ENCODE data around the gene ARL8A. TPM values are rescaled to one million over a fixed set of nuclear protein-coding genes. Genes with fewer than 3 reads are reported as not detected.

Gene ARL8A
- total RNA-seq, 1 experiment from 2014 or later = 45.6 TPM

DNA sequence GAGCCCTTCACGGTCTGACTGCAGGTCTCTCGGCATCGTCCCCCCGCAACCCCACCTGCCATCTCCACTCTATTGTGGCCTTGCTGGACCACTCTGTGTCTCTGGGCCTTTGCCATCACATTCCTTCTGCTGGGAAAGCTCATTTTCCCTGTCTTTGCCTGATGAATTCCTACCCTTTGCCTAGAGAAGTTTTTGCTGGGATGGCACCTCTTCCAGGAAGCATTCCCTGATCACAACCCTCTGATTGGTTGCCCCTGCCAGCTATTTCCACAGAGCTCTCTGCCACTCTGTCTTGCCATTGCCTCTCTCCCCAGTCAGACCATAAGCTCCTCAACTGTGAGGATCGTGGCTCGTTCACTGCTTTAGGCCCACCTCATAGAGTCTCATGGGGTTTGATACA lies 50.7 kb downstream of the ARL8A start:
- no peak overlapping the region for H3K4me2 ChIP-seq (ENCODE audit: low read length)
- H3K9me2 ChIP-seq (ENCODE audit: insufficient read depth) = no peaks in the 10 kb centered on the region
- no peak overlapping the region for H3K27ac ChIP-seq (ENCODE audit: low read depth, low read length)
- TF ChIP-seq SP1 (IDR thresholded peaks at IDR 0.05; ENCODE audit: low read depth) (no peak), CBX3 (IDR thresholded peaks at IDR 0.05; ENCODE audit: low read depth) (no peak), POLR2A (IDR thresholded peaks at IDR 0.05; ENCODE audit: borderline replicate concordance, extremely low read depth, insufficient read depth, insufficient read length) (no peak), YY1 (IDR thresholded peaks at IDR 0.05; ENCODE audit: extremely low read depth, insufficient replicate concordance, low read depth, low read length) (no peak), EZH2 (IDR thresholded peaks at IDR 0.05) (no peak), SIN3A (IDR thresholded peaks at IDR 0.05; ENCODE audit: low read depth) (no peak), TCF7L2 (IDR thresholded peaks at IDR 0.05; ENCODE audit: borderline replicate concordance, extremely low read depth, insufficient read depth, insufficient read length) (no peak), EGR1 (IDR thresholded peaks at IDR 0.05; ENCODE audit: low read depth) (no peak), EZH2phosphoT487 (IDR thresholded peaks at IDR 0.05; ENCODE audit: borderline replicate concordance) (no peak), SRF (IDR thresholded peaks at IDR 0.05; ENCODE audit: low read depth) (no peak), FOSL1 (IDR thresholded peaks at IDR 0.05; ENCODE audit: low read depth) (no peak), ELF1 (IDR thresholded peaks at IDR 0.05; ENCODE audit: borderline replicate concordance, low read depth) (no peak), JUND (IDR thresholded peaks at IDR 0.05) (no peak), ZNF274 (IDR thresholded peaks at IDR 0.05; ENCODE audit: low read depth, low read length) (no peak)
- TF ChIP-seq, protein P1, sequence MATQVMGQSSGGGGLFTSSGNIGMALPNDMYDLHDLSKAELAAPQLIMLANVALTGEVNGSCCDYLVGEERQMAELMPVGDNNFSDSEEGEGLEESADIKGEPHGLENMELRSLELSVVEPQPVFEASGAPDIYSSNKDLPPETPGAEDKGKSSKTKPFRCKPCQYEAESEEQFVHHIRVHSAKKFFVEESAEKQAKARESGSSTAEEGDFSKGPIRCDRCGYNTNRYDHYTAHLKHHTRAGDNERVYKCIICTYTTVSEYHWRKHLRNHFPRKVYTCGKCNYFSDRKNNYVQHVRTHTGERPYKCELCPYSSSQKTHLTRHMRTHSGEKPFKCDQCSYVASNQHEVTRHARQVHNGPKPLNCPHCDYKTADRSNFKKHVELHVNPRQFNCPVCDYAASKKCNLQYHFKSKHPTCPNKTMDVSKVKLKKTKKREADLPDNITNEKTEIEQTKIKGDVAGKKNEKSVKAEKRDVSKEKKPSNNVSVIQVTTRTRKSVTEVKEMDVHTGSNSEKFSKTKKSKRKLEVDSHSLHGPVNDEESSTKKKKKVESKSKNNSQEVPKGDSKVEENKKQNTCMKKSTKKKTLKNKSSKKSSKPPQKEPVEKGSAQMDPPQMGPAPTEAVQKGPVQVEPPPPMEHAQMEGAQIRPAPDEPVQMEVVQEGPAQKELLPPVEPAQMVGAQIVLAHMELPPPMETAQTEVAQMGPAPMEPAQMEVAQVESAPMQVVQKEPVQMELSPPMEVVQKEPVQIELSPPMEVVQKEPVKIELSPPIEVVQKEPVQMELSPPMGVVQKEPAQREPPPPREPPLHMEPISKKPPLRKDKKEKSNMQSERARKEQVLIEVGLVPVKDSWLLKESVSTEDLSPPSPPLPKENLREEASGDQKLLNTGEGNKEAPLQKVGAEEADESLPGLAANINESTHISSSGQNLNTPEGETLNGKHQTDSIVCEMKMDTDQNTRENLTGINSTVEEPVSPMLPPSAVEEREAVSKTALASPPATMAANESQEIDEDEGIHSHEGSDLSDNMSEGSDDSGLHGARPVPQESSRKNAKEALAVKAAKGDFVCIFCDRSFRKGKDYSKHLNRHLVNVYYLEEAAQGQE (IDR thresholded peaks at IDR 0.05; ENCODE audit: low read depth) = no peak
- TF ChIP-seq, protein P2, sequence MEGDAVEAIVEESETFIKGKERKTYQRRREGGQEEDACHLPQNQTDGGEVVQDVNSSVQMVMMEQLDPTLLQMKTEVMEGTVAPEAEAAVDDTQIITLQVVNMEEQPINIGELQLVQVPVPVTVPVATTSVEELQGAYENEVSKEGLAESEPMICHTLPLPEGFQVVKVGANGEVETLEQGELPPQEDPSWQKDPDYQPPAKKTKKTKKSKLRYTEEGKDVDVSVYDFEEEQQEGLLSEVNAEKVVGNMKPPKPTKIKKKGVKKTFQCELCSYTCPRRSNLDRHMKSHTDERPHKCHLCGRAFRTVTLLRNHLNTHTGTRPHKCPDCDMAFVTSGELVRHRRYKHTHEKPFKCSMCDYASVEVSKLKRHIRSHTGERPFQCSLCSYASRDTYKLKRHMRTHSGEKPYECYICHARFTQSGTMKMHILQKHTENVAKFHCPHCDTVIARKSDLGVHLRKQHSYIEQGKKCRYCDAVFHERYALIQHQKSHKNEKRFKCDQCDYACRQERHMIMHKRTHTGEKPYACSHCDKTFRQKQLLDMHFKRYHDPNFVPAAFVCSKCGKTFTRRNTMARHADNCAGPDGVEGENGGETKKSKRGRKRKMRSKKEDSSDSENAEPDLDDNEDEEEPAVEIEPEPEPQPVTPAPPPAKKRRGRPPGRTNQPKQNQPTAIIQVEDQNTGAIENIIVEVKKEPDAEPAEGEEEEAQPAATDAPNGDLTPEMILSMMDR (IDR thresholded peaks at IDR 0.05 in 2 of 3, conservative IDR thresholded peaks at IDR 0.05 in 1 of 3; ENCODE audit: borderline replicate concordance in 1 of 3, insufficient read depth in 1 of 3, low read depth in 2 of 3, low read length in 2 of 3) = no peak
- H3K9ac ChIP-seq (ENCODE audit: low read length) = no peak overlapping the region
- BruUV-seq (replicated peaks) = no TSS peak
- ChIA-PET CTCF (no interaction called here), POLR2A (interaction anchor here (1.4 to 3.7 kb wide), 3 partner anchors 77 to 84 kb away, joined by 3 to 17 read pairs (median 4); partner anchors contain the start of gene ELF3), RAD21 (ENCODE audit: low non-redundant PET in 1 of 2, low total read pairs in 2 of 2, uncharacterized antibody in 2 of 2, unreplicated experiment in 2 of 2) (no interaction called here)
- intact Hi-C loops (cut with micrococcal nuclease) = no loop called here
- peaks cover 0 to 13% of the 10 kb centered on the region in 2 experiments; a peak in 3 of 4 replicates for H3K4me1 ChIP-seq (ENCODE audit: control insufficient read depth in 1 of 2, insufficient read depth in 2 of 2, low read length in 2 of 2)
- DNase-seq (ENCODE audit: low read depth, low spot score) = no peak
- no peak for ATAC-seq
- no peaks in the 10 kb centered on the region for H3K27me3 ChIP-seq (ENCODE audit: insufficient read depth, low read length)
- H3K9me3 ChIP-seq (ENCODE audit: control insufficient read depth in 1 of 2, insufficient read depth in 1 of 2, low read depth in 1 of 2, low read length in 2 of 2) = no peaks in the 10 kb centered on the region
- no peaks in the 10 kb centered on the region for H3K79me2 ChIP-seq (ENCODE audit: insufficient read depth, low read length)
- no peaks in the 10 kb centered on the region for H3K36me3 ChIP-seq (ENCODE audit: control insufficient read depth in 1 of 2, insufficient read depth in 2 of 2, low read length in 2 of 2)
- no peak overlapping the region for H2AFZ ChIP-seq (ENCODE audit: low read depth, low read length, poor library complexity, severe bottlenecking)
- no peak overlapping the region for H3K4me3 ChIP-seq (replicated peaks in 1 of 2; ENCODE audit: low read depth in 1 of 2, low read length in 2 of 2)
- H4K20me1 ChIP-seq (ENCODE audit: insufficient read depth) = no peaks in the 10 kb centered on the region
